Inflammatory macrophage treated with lipopolysaccharide for 1 hour (primary cell): ENCODE results near the gene TSPEAR.
A peak's percentile ranks its signal among the peaks of the same experiment; 100 is the strongest.

Source experiments
- DNase-seq, 2 donors: peaks; one replicate each; pipeline ENCODE4 v3.0.0-alpha.2; 2020 to 2022

TSPEAR gene

DNA sequence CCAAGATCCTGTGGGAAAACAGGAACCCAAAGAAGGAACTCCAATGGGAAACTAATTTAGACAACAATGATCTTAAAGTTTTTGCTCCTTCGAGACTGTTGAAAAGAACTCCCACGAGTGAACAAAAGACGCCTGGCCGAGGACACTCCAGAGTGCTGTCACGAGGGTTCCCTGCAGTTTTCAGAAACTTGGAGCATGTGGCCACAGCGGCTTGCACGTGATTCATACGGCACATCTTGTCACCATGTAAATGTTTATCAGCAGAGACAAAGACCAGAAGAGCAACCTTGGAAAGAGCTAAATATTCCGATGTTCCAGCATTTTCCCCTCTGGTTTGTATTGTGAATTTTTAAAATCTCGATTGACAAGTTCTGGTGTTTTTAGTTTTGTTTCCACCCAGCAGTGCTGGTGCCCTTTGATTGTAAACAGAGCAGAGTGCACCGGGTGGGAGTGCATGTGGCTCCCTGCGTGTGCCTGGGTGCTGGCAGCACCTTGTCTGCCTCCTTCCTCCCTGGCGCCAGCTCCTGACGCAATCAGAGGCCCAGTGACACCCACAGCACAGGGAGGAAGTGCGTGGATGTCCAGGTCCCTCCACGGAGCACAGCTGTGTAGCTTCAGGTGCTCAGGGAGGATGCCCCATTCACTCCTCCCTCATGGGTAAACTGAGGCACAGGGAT is 233.1 kb downstream of the TSPEAR start:
- DNase-seq = no peak

DNA sequence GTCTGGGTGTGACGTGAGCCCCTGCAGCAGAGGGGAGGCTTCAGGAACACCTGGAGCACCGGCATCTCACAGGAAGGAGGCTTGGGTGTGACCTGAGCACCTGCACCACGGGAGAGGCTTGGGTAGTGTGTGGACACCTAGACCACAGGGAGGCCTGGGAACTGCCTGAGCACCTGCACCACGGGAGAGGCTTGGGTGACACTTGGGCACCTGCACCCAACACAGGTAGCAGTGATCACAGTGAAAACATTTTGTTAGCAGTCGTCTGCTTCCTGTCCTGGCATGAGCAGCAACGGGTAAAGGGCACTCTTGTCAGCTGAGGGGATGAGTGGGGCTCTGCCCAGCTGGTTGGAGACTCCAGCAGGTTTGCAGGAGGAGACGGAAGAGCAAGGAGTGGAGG is 233.7 kb downstream of the TSPEAR start:
- DNase-seq = no peak

DNA sequence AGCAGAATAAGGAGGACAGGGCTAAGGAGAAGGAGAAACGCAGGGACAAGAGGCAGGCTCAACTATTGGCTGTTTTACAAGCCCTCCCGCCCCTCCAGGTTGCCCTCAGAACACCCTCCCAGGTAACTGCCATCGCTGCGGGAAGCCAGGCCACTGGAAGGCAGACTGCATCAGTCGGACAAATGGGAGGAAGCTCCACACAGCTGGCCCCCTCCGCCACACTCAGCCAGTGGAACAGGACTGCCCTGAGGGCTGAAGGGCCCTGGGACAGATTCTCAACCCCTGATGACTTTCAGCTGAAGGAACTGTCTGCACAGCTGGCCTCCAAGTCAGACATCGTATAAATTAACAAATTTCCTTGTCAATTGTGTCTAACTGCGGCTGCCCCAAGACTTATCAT is 234.2 kb downstream of the TSPEAR start:
- DNase-seq = no peak

DNA sequence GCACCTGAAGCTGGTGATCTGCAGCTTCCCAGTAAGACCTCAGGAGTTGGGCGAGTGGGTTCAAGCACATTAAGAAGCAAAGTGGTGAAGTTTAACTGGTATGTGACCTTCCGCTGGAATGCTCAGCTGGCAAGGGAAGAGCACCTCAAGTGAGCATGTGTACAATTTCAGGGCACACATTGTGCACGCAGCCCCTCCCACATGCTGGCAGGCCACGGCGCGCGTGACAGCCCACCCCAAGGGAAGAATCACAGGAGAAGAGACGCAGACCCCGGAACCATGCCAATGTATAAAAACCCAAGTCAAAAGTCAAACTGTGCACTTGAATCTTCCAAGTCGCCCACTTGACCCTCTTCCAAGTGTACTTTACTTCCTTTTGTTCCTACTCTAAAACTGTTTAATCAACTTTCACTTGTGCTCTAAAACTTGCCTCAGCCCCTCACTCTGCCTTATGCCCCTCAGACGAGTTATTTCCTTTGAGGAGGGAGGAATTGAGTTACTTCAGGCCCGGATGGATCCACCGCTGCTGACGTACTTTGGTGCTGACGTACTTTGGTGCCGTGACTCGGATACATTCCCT is 236.0 kb downstream of the TSPEAR start:
- DNase-seq = no peak

DNA sequence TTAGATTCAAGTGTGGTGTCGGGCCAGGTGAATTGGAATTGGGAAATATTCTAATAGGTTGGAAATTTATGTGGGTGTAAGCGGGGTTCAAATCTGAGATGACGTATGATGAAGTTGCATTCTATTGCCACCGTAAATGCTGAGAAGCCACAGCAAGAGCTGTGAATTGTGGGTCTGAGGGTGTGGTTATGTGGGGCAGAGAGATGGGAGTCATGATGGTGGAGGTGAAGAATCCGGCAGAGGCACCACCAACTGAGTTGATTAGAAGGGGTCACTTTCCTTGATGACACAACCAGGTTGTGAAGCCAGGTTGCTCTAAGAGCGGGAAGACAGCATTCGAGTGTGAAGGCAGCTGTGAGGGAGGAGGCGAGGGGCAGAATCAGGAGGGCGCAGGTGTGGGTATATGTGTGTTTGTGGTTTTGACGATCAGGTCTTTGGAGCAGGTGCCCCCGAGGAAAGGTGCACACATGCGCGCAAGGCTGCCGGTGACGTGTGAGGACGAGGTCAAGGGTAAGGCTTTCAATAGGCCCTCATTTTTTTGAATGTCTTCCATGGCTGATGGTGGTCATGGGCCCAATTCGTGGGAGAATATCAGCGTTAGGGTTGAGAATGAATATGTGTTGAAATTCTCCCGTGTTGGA is 237.3 kb downstream of the TSPEAR start:
- DNase-seq = no peak

DNA sequence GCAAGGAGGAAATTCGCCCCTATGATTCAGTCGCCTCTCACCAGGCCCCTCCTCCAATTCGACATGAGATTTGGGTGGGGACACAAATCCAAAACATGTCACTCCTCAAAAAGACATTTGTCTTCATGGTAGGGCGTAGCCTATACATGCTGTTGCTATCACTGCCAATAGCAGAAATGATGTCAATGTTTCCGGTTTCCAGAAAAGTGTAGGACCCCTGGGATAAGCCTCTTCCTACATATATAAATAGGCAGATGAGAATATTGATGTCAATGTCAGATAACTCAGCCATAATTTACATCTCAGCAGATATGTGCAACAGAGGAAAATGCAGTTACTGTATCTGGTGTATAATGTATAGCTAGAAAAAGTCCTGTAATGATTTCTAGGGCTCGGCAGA is 239.4 kb downstream of the TSPEAR start:
- DNase-seq = no peak

DNA sequence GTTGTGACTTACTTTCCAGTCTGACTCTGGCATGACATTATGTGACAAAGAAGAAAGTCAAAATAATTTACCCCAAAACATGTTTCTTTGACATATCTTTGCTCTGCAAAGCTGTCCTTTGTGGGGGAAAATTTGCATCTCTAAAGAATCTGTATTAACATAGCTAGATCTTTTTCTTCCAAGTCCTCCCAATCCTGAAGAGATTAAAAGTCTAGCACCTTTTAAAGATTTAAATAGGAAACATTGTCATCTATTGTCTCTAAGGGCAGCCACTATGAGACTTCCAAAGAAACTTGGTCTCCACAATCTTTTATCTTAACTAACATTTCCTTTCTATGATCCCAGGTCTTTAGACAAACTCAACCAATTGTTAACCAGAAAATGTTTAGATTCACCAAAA is 240.0 kb downstream of the TSPEAR start:
- no peak for DNase-seq

DNA sequence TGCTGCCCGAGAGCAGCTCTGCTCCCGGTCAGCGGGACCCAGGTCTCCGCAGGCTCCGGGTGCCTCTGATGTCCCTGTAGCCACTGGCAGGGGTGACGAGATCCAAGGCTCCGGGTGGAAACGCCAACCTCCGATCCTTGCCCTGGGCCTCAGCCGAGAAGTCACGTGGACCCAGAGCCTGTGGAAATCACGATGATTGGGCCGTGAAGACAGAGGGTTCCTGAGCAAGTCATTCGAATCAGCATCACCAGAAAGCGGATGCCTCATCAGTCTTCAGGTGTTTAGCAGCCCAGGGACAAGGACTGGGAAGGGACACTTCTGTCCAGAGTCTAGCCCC is 243.5 kb downstream of the TSPEAR start:
- no peak for DNase-seq

DNA sequence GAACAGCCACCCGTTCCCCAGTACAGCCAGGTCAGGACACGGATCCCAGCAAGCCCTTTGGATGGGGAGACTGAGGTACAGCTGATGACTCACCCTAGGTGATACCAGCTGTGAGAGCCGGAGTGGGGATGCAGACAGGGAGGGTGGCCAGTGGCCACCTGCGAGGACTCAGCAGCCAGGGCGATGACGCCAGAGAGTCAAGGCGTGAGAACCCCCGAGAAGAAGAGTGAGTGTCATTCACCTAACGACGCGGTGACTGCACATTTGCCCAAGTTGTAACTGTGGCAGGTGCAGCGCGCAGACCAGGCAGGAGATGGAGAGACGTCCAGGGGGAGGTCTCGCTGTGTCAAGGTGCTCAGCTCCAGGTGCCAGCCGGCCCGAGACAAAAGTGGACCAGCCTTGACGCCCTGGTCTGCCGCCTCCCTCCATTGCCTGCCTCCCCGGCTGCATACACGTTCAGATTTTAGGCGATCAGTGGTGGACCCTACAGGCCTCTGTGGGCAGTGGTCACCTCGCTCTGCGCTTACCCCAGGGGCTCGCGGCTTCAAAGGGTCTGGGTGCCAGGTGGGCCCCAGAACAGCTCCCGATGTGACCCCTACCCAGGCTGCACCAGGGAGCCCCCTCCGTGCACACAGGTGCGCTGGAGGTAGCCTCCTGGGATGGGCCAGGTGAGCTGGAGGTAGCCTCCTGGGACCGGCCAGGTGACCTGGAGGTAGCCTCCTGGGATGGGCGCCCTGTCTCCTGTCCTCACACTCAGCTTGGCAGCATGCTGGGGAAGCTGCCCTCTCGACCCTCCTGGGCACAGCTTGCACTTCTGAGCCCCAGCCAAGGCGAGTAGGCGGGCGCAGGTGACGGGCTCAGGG is 244.1 kb downstream of the TSPEAR start:
- no peak for DNase-seq

DNA sequence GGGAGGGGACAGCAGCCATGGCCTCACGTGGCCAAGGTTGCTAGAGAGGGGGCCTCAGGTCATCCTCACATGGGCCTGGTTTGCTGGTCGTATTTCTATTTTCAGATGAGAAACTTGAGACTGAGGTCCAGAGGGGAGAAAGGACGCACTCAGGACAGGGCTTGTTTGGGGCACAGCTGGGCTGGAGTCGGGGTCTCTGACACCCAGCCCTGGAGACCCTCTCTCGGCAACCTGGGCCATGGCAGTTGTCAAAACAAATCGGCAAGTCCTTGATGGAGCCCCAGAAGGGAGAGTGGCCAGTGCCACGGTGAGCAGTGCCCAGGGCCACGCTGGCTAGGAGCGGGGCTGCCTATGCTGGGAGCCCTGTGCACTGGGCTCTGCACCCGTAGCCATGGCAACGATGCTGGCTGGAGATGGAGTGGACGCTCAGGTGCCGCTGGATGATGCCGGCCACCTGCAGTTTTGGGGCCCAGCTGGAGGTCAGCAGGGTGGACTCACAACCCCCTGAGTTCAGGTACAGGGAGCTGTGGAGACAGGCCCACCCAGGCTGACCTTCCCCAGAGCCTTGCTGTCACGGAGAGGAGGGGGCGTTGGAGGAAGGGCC is 244.9 kb downstream of the TSPEAR start:
- no peak for DNase-seq

DNA sequence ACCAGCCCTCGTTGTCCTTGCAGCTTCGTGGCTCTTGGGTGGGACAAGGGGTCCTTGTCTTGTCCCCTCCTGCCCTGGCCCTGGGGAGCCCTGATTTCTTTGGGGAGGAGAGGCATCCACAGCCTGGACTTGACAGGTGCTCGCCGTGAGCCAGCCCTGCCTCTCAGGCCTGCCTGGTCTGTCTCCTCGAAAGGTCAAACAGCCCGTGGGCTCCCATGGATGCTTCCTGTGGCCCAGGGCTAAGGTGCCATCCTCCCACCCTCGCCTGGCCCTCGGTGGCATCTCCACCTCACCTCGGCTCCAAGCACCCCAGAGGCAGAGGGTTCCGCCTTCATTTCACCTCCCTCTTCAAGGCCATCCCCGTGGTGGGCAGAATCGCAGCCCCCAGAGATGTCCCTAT is 247.0 kb downstream of the TSPEAR start:
- DNase-seq = no peak

DNA sequence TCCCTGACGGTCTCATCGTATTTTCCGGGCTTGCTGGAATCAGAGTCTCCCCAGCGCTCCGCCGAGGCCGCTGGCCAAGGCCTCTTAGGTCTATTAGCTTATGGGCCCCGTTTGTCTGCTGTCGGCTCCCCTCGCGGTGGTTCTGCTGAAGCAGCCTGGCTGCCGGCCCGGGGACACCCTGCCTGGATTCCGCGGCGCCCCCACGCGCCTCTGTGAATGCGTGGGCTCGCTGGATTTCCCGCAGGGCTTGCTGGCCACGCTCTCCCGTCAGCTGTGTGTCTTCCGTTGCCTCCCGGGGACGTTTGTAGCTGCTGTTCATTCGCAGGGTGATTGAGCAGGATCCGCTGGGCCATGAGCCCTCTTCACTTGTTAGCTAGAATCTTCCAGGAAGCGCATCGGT is 247.6 kb downstream of the TSPEAR start:
- no peak for DNase-seq

DNA sequence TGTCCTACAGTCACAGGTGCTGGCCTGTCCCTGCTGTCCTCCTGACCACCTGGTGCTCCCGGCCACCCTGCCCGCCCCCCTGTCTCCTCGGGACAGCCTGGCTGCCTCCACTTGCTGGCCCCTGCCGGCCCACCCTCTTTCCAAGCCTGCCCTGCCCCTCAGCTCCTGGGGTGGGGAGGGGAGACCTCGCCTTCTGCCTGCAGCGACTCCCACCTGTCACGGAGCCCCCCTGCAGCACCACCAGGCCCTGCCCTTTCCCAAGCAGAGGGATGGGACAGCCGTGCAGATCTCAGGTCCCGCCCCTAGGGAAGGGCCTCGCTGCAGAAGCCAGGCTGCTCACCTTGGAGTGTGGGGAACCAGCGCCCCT is 248.6 kb downstream of the TSPEAR start:
- DNase-seq = no peak

DNA sequence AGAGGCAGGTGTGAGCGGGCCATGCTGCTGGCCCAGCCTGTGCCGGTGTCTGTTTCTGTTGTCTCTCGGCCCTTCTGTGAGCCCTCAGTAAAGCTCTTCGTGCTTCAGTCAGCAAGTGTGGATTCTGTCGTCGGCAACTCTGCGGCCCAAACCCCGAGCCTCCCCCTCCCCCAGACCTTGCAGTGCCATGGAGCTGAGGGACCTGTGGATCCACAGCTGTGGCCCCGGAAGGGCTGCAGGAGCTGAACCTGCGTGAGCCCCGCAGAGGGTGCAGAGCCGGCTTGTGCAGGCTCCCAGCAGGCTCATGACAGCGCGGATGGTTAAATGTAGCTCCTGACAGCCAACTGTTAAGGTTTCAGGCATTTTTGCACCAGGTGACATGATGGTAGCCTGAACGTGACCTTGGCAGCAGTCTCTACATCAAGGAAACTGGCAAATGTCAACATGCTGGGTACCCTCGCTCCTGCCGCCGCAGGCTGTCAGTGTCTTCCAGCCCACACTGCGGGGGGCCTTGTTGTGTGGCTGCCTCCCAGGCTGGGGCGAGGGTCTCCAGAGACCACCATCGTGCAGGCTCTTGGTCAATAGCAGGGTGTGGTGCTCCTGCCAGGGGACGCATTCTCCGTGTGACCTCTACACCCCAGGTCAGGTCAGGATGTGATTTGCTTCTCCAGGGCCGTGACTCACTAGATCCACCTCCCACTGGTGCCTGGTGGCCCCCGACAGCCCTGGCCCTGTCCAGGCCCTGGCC is 249.1 kb downstream of the TSPEAR start:
- no peak for DNase-seq

DNA sequence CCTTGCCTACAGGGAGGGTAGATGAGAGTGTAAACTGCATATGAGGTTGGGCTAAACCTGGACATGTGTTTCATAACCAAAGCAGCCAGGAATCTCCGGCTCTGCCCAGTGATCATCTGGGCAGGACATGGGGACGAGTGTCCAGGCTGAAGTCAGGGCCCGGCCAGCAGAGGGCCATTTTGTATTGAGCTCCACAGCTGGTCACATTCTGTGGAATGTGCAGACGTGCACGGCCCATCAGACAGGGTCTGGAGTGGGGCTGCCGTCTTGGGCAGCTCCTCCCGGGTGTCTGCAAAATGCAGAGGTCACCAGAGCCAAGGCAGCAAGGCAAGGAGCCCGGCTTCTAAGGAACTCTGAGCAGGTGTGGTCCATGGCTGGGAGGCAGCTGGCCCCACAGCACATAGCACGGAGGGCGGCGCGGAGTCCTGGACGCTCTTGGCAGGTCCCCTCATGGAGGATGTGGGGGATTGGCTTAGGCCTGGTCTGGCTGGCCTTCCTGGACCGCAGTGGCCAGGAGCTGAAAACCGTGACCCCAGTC is 249.8 kb downstream of the TSPEAR start:
- DNase-seq = no peak

DNA sequence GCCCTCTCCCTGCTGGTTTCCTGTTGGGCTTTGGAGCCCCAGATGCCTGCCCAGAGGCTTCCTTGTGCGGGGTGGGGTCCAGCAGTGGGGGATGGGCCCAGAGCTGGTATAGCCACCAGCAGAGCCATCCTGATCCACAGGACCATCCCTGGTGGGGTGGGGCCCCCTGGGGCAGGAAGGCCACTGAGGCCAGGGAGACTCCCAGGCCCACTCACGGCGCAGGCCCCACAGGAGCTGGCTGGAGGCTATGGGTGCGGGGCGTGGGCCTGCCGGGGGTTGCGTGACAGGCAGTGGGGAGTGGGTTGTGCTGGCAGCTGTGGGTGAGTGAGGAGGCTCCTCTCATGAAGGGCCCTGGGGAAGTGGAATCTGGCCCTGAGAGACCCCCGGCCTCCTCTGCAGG is 250.4 kb downstream of the TSPEAR start:
- DNase-seq = no peak

DNA sequence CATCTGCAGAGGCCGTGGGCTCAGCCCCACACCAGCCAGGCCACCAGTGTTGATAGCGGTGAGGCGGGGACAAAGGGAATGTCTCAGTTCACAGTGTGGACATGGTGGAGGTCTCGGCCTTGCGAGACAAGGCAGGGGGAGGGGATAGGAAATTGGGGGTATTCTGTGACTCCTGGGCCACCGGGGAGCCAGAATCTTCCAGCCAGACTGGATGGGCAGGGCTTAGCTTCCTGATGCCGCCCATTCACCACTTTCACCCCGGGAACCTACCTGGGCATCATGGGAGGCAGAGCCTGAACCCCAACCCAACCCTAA is 251.0 kb downstream of the TSPEAR start:
- DNase-seq = no peak

DNA sequence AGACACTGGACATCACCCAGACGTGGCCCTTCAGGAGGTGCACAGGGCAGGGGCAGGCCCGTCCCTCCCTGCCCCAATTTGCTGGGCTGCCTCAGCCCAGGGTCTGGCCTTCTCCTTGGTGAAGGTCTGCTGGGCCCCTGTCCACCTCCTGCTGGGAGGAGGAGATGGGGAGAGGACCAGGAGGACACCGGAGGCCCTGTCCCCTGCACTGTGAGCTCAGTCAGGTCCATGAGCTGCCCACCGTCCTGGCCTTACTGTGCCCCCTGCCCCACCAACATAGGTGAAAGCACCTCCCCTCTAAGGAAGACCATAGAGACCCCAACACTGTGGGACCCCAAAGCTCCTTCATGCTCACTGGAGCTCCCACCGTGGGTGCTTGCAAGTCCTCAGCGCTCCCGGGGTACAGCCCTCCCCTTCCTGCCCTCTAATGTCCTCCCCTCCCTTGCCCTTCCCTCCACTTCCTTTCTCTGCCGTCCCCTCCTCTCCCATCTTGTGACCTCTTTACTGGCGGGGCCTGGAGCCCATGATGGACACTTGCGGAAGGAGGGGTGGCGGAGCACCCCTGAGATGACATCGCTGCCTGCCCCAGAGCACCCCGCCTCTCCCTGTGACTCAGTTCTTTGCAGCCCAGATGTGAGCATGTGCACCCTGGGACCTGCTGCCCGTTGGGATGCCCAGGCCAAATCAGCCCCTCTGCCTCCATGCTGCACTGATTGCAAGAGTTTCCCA is 251.5 kb downstream of the TSPEAR start:
- no peak for DNase-seq

DNA sequence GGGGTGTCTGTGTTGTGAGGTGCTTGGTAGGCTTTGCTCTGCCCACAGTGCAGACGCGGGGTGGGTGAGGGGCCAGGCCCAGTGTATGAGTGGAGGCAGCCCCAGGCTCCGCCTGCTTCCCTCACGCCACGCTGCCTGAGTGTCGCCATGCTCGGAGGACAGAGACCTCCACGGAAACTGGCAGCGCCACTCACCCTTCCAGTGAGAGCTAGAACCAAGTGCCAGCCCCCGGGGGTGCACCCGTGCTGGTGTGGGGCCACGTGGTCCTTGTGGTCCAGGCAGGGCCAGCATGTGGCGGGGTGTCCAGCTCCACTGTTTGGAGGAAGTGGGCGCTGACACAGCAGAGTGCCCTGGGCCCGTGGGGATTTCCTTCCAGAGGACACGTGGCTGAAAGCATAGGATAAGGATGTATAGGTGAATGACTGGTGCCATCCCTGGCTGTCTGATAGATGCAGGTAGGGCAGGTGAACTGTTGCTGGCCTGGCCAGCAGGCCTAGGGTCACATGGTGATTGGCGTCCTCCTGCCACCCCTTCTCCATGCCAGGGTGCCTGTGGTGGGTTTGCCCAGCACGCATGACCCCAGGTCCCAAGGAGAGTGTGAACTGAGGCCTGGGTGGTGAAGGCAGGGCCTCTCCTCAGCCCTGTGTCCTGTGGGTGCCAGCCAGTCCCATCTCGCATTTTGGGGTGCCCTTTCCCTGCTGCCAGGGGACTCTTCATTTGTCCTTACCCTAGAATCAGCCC is 252.2 kb downstream of the TSPEAR start:
- peak; percentile 16 to 22 for DNase-seq

DNA sequence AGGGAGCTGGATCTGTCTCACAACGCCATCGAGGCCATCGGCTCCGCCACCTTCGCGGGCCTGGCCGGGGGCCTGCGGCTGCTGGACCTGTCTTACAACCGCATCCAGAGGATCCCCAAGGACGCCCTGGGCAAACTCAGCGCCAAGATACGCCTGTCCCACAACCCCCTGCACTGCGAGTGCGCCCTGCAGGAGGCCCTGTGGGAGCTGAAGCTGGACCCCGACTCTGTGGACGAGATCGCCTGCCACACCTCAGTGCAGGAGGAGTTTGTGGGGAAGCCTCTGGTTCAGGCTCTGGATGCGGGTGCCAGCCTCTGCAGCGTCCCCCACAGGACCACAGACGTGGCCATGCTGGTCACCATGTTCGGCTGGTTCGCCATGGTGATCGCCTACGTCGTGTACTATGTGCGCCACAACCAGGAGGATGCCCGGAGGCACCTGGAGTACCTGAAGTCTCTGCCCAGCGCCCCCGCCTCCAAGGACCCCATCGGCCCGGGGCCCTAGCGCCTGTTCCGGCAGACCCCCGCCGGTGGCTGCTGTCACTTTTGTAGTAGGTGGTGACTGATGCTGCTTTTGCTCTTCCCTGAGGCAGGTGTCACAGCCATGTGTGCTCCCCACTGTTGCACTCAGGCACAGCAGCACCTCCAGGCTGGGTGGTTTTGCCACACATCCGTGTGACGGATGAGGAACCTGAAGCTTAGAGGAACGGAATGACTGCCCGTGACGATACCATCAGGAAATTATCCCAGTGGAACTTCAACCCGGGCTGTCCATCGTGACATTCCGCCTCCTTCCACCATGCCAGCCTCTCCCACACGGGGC is 254.2 kb downstream of the TSPEAR start:
- no peak for DNase-seq
